A549 (cell line): ENCODE results near the gene RARB. TPM values are rescaled to one million over a fixed set of nuclear protein-coding genes. Genes with fewer than 3 reads are reported as not detected.
A peak's percentile ranks its signal among the peaks of the same experiment; 100 is the strongest.

Experiments
- ATAC-seq, 2 experiments: fragments of 200-7000 bp in 1 of 2; fragments of >200 bp in 1 of 2; cut with Nextera tagmentation in 1 of 2; cut with Tn5 transposase in 1 of 2; 3 replicates each; pipeline versions ENCODE4 v1.8.0 to v1.9.1; 2018 to 2020; ENCODE audit warnings: mild to moderate bottlenecking in 1 of 2, moderate library complexity in 1 of 2
- CTCF ChIA-PET: fragments of 300-600 bp; sonication (Branson Sonifier 250); formaldehyde crosslinking; extraction: SDS; loops from one replicate; lab custom pipeline; 2021; ENCODE audit warnings: antibody characterized with exemption, inconsistent platforms; lab: Yijun Ruan, JAX
- POLR2A ChIA-PET: fragments of 350-600 bp; formaldehyde crosslinking; extraction: SDS; loops from one replicate; lab custom pipeline; 2021; ENCODE audit warnings: antibody characterized with exemption, inconsistent platforms; lab: Yijun Ruan, JAX
- DNase-seq, 2 experiments: peaks; one replicate each; pipeline versions ENCODE4 v3.0.0 to v3.0.0-alpha.2; 2011 to 2016; ENCODE audit warnings: low read depth in 1 of 2, low spot score in 1 of 2
- FAIRE-seq: peaks from 2 replicates; lab custom pipeline; 2011; peaks lifted over from hg19 to GRCh38; lab: Jason Lieb, UNC
- H3K27ac ChIP-seq, 2 experiments: fragments of >200 bp; sonication (Bioruptor Twin); formaldehyde crosslinking; 3 replicates each; pipeline ENCODE4 v1.5.1; 2016 to 2017
- H3K4me1 ChIP-seq: fragments of >200 bp; sonication (Bioruptor Twin); formaldehyde crosslinking; 3 replicates; pipeline ENCODE4 v1.6.1; 2016
- H3K4me2 ChIP-seq: fragments of >200 bp; sonication (Bioruptor Twin); formaldehyde crosslinking; 3 replicates; pipeline ENCODE4 v1.6.1; 2016
- H3K4me3 ChIP-seq: fragments of >200 bp; sonication (Bioruptor Twin); formaldehyde crosslinking; 3 replicates; pipeline ENCODE4 v1.5.1; 2016
- H3K9me3 ChIP-seq: fragments of >200 bp; sonication (Bioruptor Twin); formaldehyde crosslinking; 3 replicates; pipeline ENCODE4 v1.6.1; 2016
- BHLHE40 ChIP-seq: IDR thresholded peaks from 2 replicates; pipeline ENCODE4 v1.6.1; 2012; ENCODE audit warnings: low read depth, low read length, inconsistent platforms
- CBX8 ChIP-seq: fragments of 200-600 bp; sonication (generic); IDR thresholded peaks from 2 replicates; pipeline ENCODE4 v1.6.1; 2016
- CEBPB ChIP-seq, 2 experiments: fragments of >200 bp in 1 of 2; sonication (Bioruptor Twin) in 1 of 2; formaldehyde crosslinking in 1 of 2; IDR thresholded peaks; 2 replicates each; pipeline ENCODE4 v1.6.1; 2012 to 2016
- EP300 ChIP-seq, 2 experiments: fragments of >200 bp; sonication (Bioruptor Twin); formaldehyde crosslinking; IDR thresholded peaks; 2 replicates in 1 of 2; 3 replicates in 1 of 2; pipeline ENCODE4 v1.6.1; 2016 to 2017
- FOSB ChIP-seq: fragments of 250-450 bp; sonication (Bioruptor Pico); IDR thresholded peaks from 2 replicates; pipeline ENCODE4 v1.5.0; 2020; ENCODE audit warnings: mild to moderate bottlenecking, moderate library complexity
- FOXS1 ChIP-seq: fragments of 250-450 bp; sonication (Bioruptor Pico); IDR thresholded peaks from 2 replicates; pipeline ENCODE4 v1.5.0; 2020; ENCODE audit warnings: mild to moderate bottlenecking, moderate library complexity
- GATA3 ChIP-seq: IDR thresholded peaks from 2 replicates; pipeline ENCODE4 v1.6.1; 2012; ENCODE audit warnings: borderline replicate concordance
- HOXB5 ChIP-seq: fragments of 250-450 bp; sonication (Bioruptor Pico); IDR thresholded peaks from 2 replicates; pipeline ENCODE4 v1.5.0; 2020; ENCODE audit warnings: mild to moderate bottlenecking, moderate library complexity
- JUN ChIP-seq, 2 experiments: fragments of >200 bp; sonication (Bioruptor Twin); formaldehyde crosslinking; IDR thresholded peaks; 2 replicates in 1 of 2; 3 replicates in 1 of 2; pipeline ENCODE4 v1.6.1; 2016 to 2017
- JUNB ChIP-seq: fragments of >200 bp; sonication (Bioruptor Twin); formaldehyde crosslinking; IDR thresholded peaks from 2 replicates; pipeline ENCODE4 v1.6.1; 2016
- KDM1A ChIP-seq: fragments of 200-600 bp; sonication (generic); IDR thresholded peaks from 2 replicates; pipeline ENCODE4 v1.6.1; 2016; ENCODE audit warnings: low read depth, mild to moderate bottlenecking
- KDM5A ChIP-seq: fragments of 200-600 bp; sonication (generic); IDR thresholded peaks from 2 replicates; pipeline ENCODE4 v1.6.1; 2016; ENCODE audit warnings: antibody characterized with exemption, mild to moderate bottlenecking
- MAFK ChIP-seq: fragments of 450-650 bp; IDR thresholded peaks from 2 replicates; pipeline ENCODE4 v1.6.1; 2014; ENCODE audit not compliant: partially characterized antibody
- MAZ ChIP-seq: fragments of 150-350 bp; IDR thresholded peaks from 2 replicates; pipeline ENCODE4 v1.6.1; 2014; ENCODE audit warnings: antibody characterized with exemption, low read depth, low read length, borderline replicate concordance
- NFE2L2 ChIP-seq: fragments of 150-350 bp; conservative IDR thresholded peaks from 2 replicates; pipeline ENCODE4 v1.6.1; 2014; ENCODE audit warnings: low read length
- NPAS2 ChIP-seq: fragments of 250-450 bp; sonication (Bioruptor Pico); IDR thresholded peaks from 2 replicates; pipeline ENCODE4 v1.8.0; 2022; ENCODE audit warnings: mild to moderate bottlenecking, moderate library complexity, borderline replicate concordance
- RAD21 ChIP-seq, 2 experiments: fragments of >200 bp in 1 of 2; sonication (Bioruptor Twin) in 1 of 2; formaldehyde crosslinking in 1 of 2; IDR thresholded peaks in 1 of 2; conservative IDR thresholded peaks in 1 of 2; 2 replicates in 1 of 2; 3 replicates in 1 of 2; pipeline ENCODE4 v1.6.1; 2012 to 2018; ENCODE audit warnings: inconsistent platforms in 1 of 2
- RFX5 ChIP-seq: fragments of 450-650 bp; IDR thresholded peaks from 2 replicates; pipeline ENCODE4 v1.7.1; 2014; ENCODE audit warnings: antibody characterized with exemption, mild to moderate bottlenecking, moderate library complexity
- TFCP2L1 ChIP-seq: fragments of 250-450 bp; sonication (Bioruptor Pico); IDR thresholded peaks from 2 replicates; pipeline ENCODE4 v1.5.0; 2021; ENCODE audit warnings: mild to moderate bottlenecking
- ZC3H11A ChIP-seq: fragments of 450-650 bp; IDR thresholded peaks from 2 replicates; pipeline ENCODE4 v1.6.1; 2014; ENCODE audit warnings: antibody characterized with exemption, mild to moderate bottlenecking
- ZSCAN20 ChIP-seq: fragments of 250-450 bp; sonication (Bioruptor Pico); IDR thresholded peaks from 2 replicates; pipeline ENCODE4 v1.8.0; 2022; ENCODE audit warnings: mild to moderate bottlenecking, moderate library complexity
- WGBS: methylation state at CpG from one replicate; pipeline ENCODE4 v1.1.6; 2017; ENCODE audit errors: missing lambda C conversion rate; 5-methylcytosine and 5-hydroxymethylcytosine counted together
- polyA plus RNA-seq, 4 experiments: library from polyadenylated mRNA; depleted of rRNA in 3 of 4; stranded (reverse); fragments of >200 nt; fragmentation: RNase III in 1 of 4; extraction: RNeasy Plus Mini Kit Qiagen cat#74134 plus additional on column Dnase treatment in 1 of 4; gene quantifications; 2 replicates in 3 of 4; 3 replicates in 1 of 4; pipeline ENCODE4 v1.2.3, GENCODE V29; 2011 to 2017
- TF ChIP-seq, protein P1 (sequence below): IDR thresholded peaks from 2 replicates; pipeline ENCODE4 v1.6.1; 2012
- TF ChIP-seq, protein P2 (sequence below): fragments of 250-450 bp; sonication (Bioruptor Pico); IDR thresholded peaks from 2 replicates; pipeline ENCODE4 v1.5.0; 2021; ENCODE audit warnings: mild to moderate bottlenecking, moderate library complexity, borderline replicate concordance

Gene RARB
- polyA plus RNA-seq, 2 of the 4 experiments (the other 2 are of a cell fraction) = 24.5 to 30.8 TPM

DNA sequence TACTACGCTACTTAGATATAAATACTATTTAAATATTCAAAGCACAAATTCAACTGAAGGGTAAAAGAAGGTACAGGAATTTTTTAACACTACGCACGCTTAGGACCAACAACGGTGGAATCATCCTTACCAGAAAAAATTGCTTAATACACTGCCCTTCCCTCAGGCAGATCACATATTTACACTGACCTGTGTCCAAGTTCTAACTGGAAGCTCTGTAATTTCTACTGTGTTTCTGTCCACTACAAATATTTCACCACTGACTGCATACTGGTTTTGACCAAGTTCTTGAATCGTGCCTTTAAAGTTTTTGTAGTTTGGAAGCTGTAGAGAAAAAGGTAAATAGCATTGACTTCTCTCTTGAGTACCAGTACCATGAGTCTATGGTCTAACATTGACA lies 192.4 kb downstream of the RARB start:
- POLR2A ChIA-PET = no interaction called here
- H3K27ac ChIP-seq = no peak overlapping the region
- no peaks in the 10 kb centered on the region for H3K9me3 ChIP-seq
- CTCF ChIA-PET = interaction anchor here (0.9 kb wide), 1 partner anchor 12 kb away, joined by 3 read pairs; no protein-coding TSS in a partner anchor
- DNase-seq (no peak), ATAC-seq (no peak)
- no peaks in the 10 kb centered on the region for H3K4me1 ChIP-seq
- 89% methylated on average over 5 of the region's 5 CpGs for WGBS
- no peak overlapping the region for H3K4me2 ChIP-seq
- no peak overlapping the region for H3K4me3 ChIP-seq
- no peak for TF ChIP-seq GATA3
- TF ChIP-seq, all 56 proteins: peak for 0
- FAIRE-seq = no peak

DNA sequence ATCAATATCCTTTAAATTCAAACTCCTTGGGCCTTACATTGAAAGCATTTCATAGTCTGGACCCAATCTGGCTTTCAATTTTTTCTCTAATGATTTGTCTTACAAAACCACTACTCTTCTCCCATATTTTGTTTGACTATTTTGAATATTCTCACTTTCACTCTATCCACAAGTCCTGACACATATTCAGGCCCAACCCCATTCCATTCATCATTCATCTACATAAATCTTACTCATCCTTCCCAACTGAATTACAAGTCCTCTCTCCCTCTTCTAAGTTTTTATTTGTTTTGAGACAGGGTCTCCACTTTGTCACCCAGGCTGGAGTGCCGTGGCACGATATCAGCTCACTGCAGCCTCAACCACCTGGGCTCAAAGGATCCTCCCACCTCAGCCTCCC lies 193.0 kb downstream of the RARB start:
- TF ChIP-seq MAZ = no peak
- TF ChIP-seq JUN (IDR thresholded peaks at IDR 0.05) = no peak
- no peak for TF ChIP-seq CBX8
- TF ChIP-seq RFX5 = no peak
- TF ChIP-seq EP300 (IDR thresholded peaks at IDR 0.05) = no peak
- no peak for TF ChIP-seq NPAS2
- no peak for TF ChIP-seq KDM5A
- TF ChIP-seq TFCP2L1 (CRISPR knock-in tag) = no peak
- Histone ChIP-seq H3K27ac (no peak overlapping the region), H3K9me3 (no peaks in the 10 kb centered on the region), H3K4me1 (no peaks in the 10 kb centered on the region), H3K4me3 (no peak overlapping the region), H3K4me2 (no peak overlapping the region)
- ChIA-PET POLR2A (no interaction called here), CTCF (interaction anchor here (0.9 kb wide), 1 partner anchor 11 kb away, joined by 3 read pairs; no protein-coding TSS in a partner anchor)
- no peak for FAIRE-seq
- 93% methylated on average over 2 of the region's 2 CpGs for WGBS
- no peak for DNase-seq
- no peak for ATAC-seq

DNA sequence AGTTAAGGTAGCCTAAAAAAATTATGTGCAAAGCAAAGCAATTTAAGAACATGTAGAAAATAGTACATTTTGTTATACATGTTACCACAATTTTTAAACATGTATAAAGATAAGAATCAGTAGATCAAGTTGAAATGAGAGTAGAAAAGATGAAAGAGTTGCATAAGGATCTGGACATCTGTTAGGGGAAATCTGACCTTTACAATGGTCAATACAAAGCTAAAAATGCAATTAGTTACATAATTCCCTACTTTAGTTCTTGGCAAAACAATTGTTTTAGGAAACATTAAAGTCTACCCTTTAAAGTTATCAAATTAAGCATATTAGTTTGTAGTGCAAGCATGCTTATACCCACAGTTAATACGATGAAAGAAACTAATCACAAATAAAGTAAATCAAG lies 203.9 kb downstream of the RARB start:
- DNase-seq = no peak
- H3K27ac ChIP-seq = no peak overlapping the region
- no peak overlapping the region for H3K4me2 ChIP-seq
- TF ChIP-seq HOXB5 (CRISPR knock-in tag) (no peak), FOSB (CRISPR knock-in tag) (no peak)
- 96% methylated on average over 1 of the region's 1 CpG for WGBS
- H3K9me3 ChIP-seq = no peaks in the 10 kb centered on the region
- no peak overlapping the region for H3K4me3 ChIP-seq
- ATAC-seq = no peak
- POLR2A ChIA-PET = no interaction called here
- CTCF ChIA-PET = interaction anchor here (0.7 kb wide), 1 partner anchor 11 kb away, joined by 3 read pairs; no protein-coding TSS in a partner anchor
- peak; percentile 46 for FAIRE-seq
- H3K4me1 ChIP-seq = peaks cover 19% of the 10 kb centered on the region

DNA sequence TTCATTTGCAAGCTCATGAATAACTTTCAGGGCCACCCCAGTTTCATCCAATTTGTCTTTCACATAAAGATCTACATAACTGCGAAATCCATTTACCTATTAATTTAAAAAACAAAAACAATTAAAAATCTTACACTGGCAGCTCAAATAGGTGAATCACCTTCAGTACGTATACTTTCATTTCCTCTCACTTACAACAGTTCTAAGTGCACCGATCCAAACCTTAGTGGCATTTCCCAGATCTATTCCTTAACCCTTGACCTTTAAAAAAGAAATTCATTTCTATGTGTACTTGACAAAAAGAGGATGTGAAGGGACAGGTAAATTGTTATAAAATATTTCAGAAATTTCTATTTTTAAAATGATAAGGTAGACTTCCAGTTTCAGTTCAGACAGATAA lies 205.9 kb downstream of the RARB start:
- DNase-seq (no peak), ATAC-seq (no peak), FAIRE-seq (no peak)
- 87% methylated on average over 3 of the region's 3 CpGs for WGBS
- ChIA-PET POLR2A (interaction anchor here (0.6 kb wide), 1 partner anchor 206 kb away, joined by 3 read pairs; the partner anchor contains the start of gene RARB), CTCF (interaction anchor here (1.3 to 1.7 kb wide), 3 partner anchors 14 to 39 kb away, joined by 3 to 8 read pairs (median 4); no protein-coding TSS in a partner anchor)
- Histone ChIP-seq H3K4me1 (peaks cover 38% of the 10 kb centered on the region), H3K9me3 (no peaks in the 10 kb centered on the region), H3K4me3 (no peak overlapping the region), H3K27ac (no peak overlapping the region), H3K4me2 (no peak overlapping the region)
- TF ChIP-seq MAFK (no peak), JUNB (no peak), ZSCAN20 (CRISPR knock-in tag) (no peak), FOSB (CRISPR knock-in tag) (no peak), FOXS1 (CRISPR knock-in tag) (no peak), RAD21 (conservative IDR thresholded peaks at IDR 0.05 in 1 of 2, IDR thresholded peaks at IDR 0.05 in 1 of 2) (no peak)
- TF ChIP-seq, protein P1, sequence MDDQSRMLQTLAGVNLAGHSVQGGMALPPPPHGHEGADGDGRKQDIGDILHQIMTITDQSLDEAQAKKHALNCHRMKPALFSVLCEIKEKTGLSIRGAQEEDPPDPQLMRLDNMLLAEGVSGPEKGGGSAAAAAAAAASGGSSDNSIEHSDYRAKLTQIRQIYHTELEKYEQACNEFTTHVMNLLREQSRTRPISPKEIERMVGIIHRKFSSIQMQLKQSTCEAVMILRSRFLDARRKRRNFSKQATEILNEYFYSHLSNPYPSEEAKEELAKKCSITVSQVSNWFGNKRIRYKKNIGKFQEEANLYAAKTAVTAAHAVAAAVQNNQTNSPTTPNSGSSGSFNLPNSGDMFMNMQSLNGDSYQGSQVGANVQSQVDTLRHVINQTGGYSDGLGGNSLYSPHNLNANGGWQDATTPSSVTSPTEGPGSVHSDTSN = no peak

DNA sequence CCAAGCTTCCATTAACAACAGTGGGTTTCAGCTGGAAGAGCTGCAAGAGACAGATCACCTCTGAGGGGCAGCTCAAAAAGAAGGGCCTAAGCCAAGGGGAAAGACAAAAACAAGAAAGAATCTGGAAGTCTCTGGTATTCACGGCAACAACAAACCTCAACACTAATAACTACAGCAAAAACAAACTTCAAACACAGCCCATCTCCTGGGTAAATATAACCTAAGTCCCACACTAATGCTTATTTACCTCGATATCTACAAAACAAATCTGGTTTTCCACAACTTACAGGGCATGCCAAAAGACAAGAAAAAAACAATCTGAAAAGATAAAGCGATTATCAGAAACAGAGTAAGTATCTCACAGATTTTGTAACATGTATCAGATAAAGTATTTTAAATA lies 207.0 kb downstream of the RARB start:
- H3K27ac ChIP-seq = no peak overlapping the region
- DNase-seq (no peak), ATAC-seq (no peak), FAIRE-seq (no peak)
- ChIA-PET CTCF (interaction anchor here (0.6 to 1.3 kb wide), 2 partner anchors 15 to 285 kb away, joined by 3 read pairs; no protein-coding TSS in a partner anchor), POLR2A (no interaction called here)
- H3K4me3 ChIP-seq = no peak overlapping the region
- WGBS = 66% methylated on average over 3 of the region's 3 CpGs
- H3K4me1 ChIP-seq = peaks cover 38% of the 10 kb centered on the region
- no peak overlapping the region for H3K4me2 ChIP-seq
- no peaks in the 10 kb centered on the region for H3K9me3 ChIP-seq
- TF ChIP-seq BHLHE40 = no peak
- no peak for TF ChIP-seq ZC3H11A
- TF ChIP-seq HOXB5 (CRISPR knock-in tag) = no peak
- no peak for TF ChIP-seq KDM1A
- TF ChIP-seq, protein P2, sequence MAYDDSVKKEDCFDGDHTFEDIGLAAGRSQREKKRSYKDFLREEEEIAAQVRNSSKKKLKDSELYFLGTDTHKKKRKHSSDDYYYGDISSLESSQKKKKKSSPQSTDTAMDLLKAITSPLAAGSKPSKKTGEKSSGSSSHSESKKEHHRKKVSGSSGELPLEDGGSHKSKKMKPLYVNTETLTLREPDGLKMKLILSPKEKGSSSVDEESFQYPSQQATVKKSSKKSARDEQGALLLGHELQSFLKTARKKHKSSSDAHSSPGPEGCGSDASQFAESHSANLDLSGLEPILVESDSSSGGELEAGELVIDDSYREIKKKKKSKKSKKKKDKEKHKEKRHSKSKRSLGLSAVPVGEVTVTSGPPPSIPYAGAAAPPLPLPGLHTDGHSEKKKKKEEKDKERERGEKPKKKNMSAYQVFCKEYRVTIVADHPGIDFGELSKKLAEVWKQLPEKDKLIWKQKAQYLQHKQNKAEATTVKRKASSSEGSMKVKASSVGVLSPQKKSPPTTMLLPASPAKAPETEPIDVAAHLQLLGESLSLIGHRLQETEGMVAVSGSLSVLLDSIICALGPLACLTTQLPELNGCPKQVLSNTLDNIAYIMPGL (CRISPR knock-in tag) = no peak
- no peak for TF ChIP-seq NFE2L2
- TF ChIP-seq CEBPB (IDR thresholded peaks at IDR 0.05) = no peak
- TF ChIP-seq MAFK = no peak
- TF ChIP-seq EP300 (IDR thresholded peaks at IDR 0.05) = no peak
